Endothelial cell of umbilical vein (primary cell): ENCODE measurements around the gene MICB.
A peak's percentile ranks its signal among the peaks of the same experiment; 100 is the strongest.

Source experiments
- EZH2 ChIP-seq: IDR thresholded peaks from 2 replicates; pipeline ENCODE4 v1.6.1; 2012; ENCODE audit warnings: borderline replicate concordance, low read depth, mild to moderate bottlenecking, moderate library complexity, low read length, inconsistent platforms; ENCODE audit not compliant: severe bottlenecking
- FOS ChIP-seq: IDR thresholded peaks from 2 replicates; pipeline ENCODE4 v1.6.1; 2011; ENCODE audit warnings: mild to moderate bottlenecking, low read length, moderate library complexity, borderline replicate concordance; ENCODE audit not compliant: insufficient read depth
- POLR2A ChIP-seq: IDR thresholded peaks from 2 replicates; pipeline ENCODE4 v1.6.1; 2012; ENCODE audit warnings: low read depth, mild to moderate bottlenecking, control low read depth, low read length
- POLR2AphosphoS5 ChIP-seq: IDR thresholded peaks from 2 replicates; pipeline ENCODE4 v1.6.1; 2012; ENCODE audit warnings: low read depth, mild to moderate bottlenecking, control low read depth, low read length, moderate library complexity; ENCODE audit not compliant: insufficient read depth
- TF ChIP-seq, protein P1 (sequence below), 2 donors: IDR thresholded peaks; 1 replicate in 1 of 2; 2 replicates in 1 of 2; pipeline ENCODE4 v1.5.1; 2011; ENCODE audit warnings: low read length in 2 of 2, mild to moderate bottlenecking in 2 of 2, moderate library complexity in 2 of 2, control low read depth in 1 of 2, inconsistent platforms in 1 of 2, low read depth in 1 of 2; ENCODE audit not compliant: insufficient read depth in 1 of 2; ENCODE audit errors: extremely low read depth in 1 of 2

DNA sequence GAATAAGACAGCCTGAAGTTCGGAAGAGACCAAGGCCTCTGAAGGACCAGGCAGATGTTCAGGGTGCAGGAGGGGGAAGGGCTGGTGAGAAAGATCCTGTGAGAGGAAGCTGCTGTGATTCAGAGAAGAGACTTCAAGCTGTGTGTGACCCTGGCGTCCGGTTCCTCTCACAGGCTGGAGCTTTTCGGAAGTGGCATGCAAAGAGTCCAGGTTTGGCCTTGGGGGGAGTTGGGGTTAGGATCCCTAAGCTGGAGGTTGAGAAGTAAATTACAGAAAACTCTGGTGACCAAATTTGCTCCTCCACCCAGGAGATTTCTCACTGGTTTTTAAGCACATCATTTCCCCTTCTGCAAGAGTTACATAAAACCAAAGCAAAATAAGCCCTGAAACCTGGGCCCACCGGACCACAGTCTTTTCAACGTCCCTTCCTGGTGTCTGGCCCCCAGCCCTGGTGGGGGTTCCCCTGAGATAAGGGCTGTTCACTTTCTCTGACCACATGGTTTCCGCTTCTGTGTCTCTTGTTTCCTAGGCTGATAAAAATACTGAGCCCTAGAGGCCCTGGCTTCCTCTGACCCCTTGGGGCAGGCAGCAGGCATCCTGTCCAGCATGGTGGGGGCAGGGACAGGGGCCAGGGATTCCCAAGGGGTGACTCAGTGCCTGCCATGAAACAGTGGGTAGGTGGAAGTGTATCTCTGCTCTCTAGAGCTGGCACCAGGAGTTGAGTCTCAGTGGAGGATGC lies 62.2 kb downstream of the MICB start:
- TF ChIP-seq POLR2AphosphoS5 = peak; percentile 97
- TF ChIP-seq, protein P1, sequence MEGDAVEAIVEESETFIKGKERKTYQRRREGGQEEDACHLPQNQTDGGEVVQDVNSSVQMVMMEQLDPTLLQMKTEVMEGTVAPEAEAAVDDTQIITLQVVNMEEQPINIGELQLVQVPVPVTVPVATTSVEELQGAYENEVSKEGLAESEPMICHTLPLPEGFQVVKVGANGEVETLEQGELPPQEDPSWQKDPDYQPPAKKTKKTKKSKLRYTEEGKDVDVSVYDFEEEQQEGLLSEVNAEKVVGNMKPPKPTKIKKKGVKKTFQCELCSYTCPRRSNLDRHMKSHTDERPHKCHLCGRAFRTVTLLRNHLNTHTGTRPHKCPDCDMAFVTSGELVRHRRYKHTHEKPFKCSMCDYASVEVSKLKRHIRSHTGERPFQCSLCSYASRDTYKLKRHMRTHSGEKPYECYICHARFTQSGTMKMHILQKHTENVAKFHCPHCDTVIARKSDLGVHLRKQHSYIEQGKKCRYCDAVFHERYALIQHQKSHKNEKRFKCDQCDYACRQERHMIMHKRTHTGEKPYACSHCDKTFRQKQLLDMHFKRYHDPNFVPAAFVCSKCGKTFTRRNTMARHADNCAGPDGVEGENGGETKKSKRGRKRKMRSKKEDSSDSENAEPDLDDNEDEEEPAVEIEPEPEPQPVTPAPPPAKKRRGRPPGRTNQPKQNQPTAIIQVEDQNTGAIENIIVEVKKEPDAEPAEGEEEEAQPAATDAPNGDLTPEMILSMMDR (IDR thresholded peaks at IDR 0.05; ENCODE audit: extremely low read depth in 1 of 2, insufficient read depth in 1 of 2, low read depth in 1 of 2, low read length in 2 of 2) = no peak
- no peak for TF ChIP-seq EZH2
- peak; percentile 71 for TF ChIP-seq POLR2A
- peak; percentile 97 for TF ChIP-seq FOS
